B cell (primary cell): ENCODE data around the gene HHATL. TPM values are rescaled to one million over a fixed set of nuclear protein-coding genes. Genes with fewer than 3 reads are reported as not detected.

ENCODE experiments used
- ATAC-seq: fragments of 200-7000 bp; cut with Tn5 transposase; one replicate; pipeline ENCODE4 v1.10.0; 2021; ENCODE audit warnings: low read depth, mild to moderate bottlenecking, moderate number of reproducible peaks, moderate library complexity
- CTCF ChIA-PET: fragments of 350-600 bp; sonication (Branson Sonifier 250); formaldehyde crosslinking; loops from one replicate; lab custom pipeline; 2021; ENCODE audit warnings: antibody characterized with exemption, inconsistent platforms; lab: Charles Lee
- POLR2A ChIA-PET: fragments of 350-600 bp; sonication (Branson Sonifier 250); formaldehyde crosslinking; loops from one replicate; lab custom pipeline; 2021; ENCODE audit warnings: antibody characterized with exemption; lab: Charles Lee
- DNase-seq: peaks from one replicate; pipeline ENCODE4 v3.0.0; 2013
- H2AFZ ChIP-seq: 2 replicates; pipeline ENCODE4 v1.6.1; 2012; ENCODE audit warnings: mild to moderate bottlenecking, low read depth, low read length; ENCODE audit not compliant: insufficient read depth, poor library complexity, severe bottlenecking
- H3K27ac ChIP-seq, 2 donors: 1 replicate in 1 of 2; 2 replicates in 1 of 2; pipeline ENCODE4 v1.5.1; 2012 to 2013; ENCODE audit warnings: low read length in 2 of 2, mild to moderate bottlenecking in 2 of 2, moderate library complexity in 1 of 2
- H3K27me3 ChIP-seq, 4 experiments: fragments of 200-600 bp in 1 of 4; sonication (generic) in 1 of 4; replicated peaks in 1 of 4; 1 replicate in 2 of 4; 2 replicates in 2 of 4; pipeline versions ENCODE4 v1.6.1 to v1.7.0; 2013 to 2016; ENCODE audit warnings: low read length in 3 of 4, mild to moderate bottlenecking in 2 of 4, mixed read lengths in 1 of 4, moderate library complexity in 1 of 4; ENCODE audit not compliant: insufficient read depth in 4 of 4, control insufficient read depth in 3 of 4; ENCODE audit errors: control extremely low read depth in 1 of 4
- H3K36me3 ChIP-seq, 2 experiments: replicated peaks in 1 of 2; 1 replicate in 1 of 2; 2 replicates in 1 of 2; pipeline versions ENCODE4 v1.6.1 to v1.7.1; 2013; ENCODE audit warnings: low read length in 1 of 2; ENCODE audit not compliant: insufficient read depth in 2 of 2, control insufficient read depth in 1 of 2; ENCODE audit errors: control extremely low read depth in 1 of 2, extremely low read depth in 1 of 2
- H3K4me1 ChIP-seq, 2 donors: fragments of 200-600 bp in 1 of 2; sonication (generic) in 1 of 2; 1 replicate in 1 of 2; 2 replicates in 1 of 2; pipeline versions ENCODE4 v1.5.1 to v1.6.1; 2013 to 2017; ENCODE audit warnings: low read length in 2 of 2; ENCODE audit not compliant: control insufficient read depth in 2 of 2, insufficient read depth in 2 of 2
- H3K4me2 ChIP-seq: replicated peaks from 2 replicates; pipeline ENCODE3; 2012; ENCODE audit warnings: mild to moderate bottlenecking, low read depth, low read length; ENCODE audit not compliant: poor library complexity, severe bottlenecking
- H3K4me3 ChIP-seq, 5 experiments: fragments of 200-600 bp in 1 of 5; sonication (generic) in 1 of 5; 1 replicate in 3 of 5; 2 replicates in 2 of 5; pipeline versions ENCODE4 v1.5.1 to v1.7.0; 2011 to 2016; ENCODE audit warnings: low read length in 4 of 5, mild to moderate bottlenecking in 4 of 5, low read depth in 2 of 5, control low read depth in 1 of 5, moderate library complexity in 1 of 5; ENCODE audit not compliant: insufficient read depth in 1 of 5; ENCODE audit errors: control extremely low read depth in 1 of 5, extremely low read depth in 1 of 5
- H3K79me2 ChIP-seq: fragments of 200-600 bp; sonication (generic); one replicate; pipeline ENCODE4 v1.6.0; 2016; ENCODE audit warnings: low read length; ENCODE audit not compliant: control insufficient read depth, insufficient read depth
- H3K9ac ChIP-seq: fragments of 200-600 bp; sonication (generic); 2 replicates; pipeline ENCODE4 v1.6.1; 2017; ENCODE audit warnings: mild to moderate bottlenecking, low read length, moderate library complexity
- H3K9me3 ChIP-seq, 3 donors: one replicate each; pipeline versions ENCODE4 v1.6.1 to v1.7.1; 2013; ENCODE audit warnings: low read length in 2 of 3; ENCODE audit not compliant: control insufficient read depth in 2 of 3, insufficient read depth in 1 of 3; ENCODE audit errors: control extremely low read depth in 1 of 3
- H4K20me1 ChIP-seq: 2 replicates; pipeline ENCODE4 v1.6.0; 2012; ENCODE audit warnings: mild to moderate bottlenecking, low read length; ENCODE audit not compliant: insufficient read depth, control insufficient read depth, poor library complexity, severe bottlenecking
- H3K27ac Mint-ChIP-seq: one replicate; pipeline ENCODE4 v1.8.0; 2021; ENCODE audit warnings: mixed read lengths
- H3K27me3 Mint-ChIP-seq: one replicate; pipeline ENCODE4 v1.8.0; 2021; ENCODE audit warnings: mixed read lengths
- H3K4me1 Mint-ChIP-seq: one replicate; pipeline ENCODE4 v1.8.0; 2021; ENCODE audit warnings: mixed read lengths
- H3K4me3 Mint-ChIP-seq: one replicate; pipeline ENCODE4 v1.8.0; 2021; ENCODE audit warnings: mixed read lengths
- H3K9me3 Mint-ChIP-seq: one replicate; pipeline ENCODE4 v1.8.0; 2022; ENCODE audit warnings: mixed read lengths; ENCODE audit not compliant: insufficient read depth
- CTCF ChIP-seq: fragments of 200-600 bp; IDR thresholded peaks from one replicate; pipeline ENCODE4 v1.8.0; 2022; ENCODE audit warnings: antibody characterized with exemption, mild to moderate bottlenecking
- EZH2 ChIP-seq: IDR thresholded peaks from 2 replicates; pipeline ENCODE4 v1.6.1; 2012; ENCODE audit warnings: borderline replicate concordance, low read depth, mild to moderate bottlenecking, moderate library complexity, low read length; ENCODE audit not compliant: insufficient read depth, poor library complexity, severe bottlenecking
- WGBS: methylation state at CpG from one replicate; pipeline ENCODE4 v1.1.5; 2013; ENCODE audit warnings: missing lambda C conversion rate; ENCODE audit not compliant: insufficient coverage; 5-methylcytosine and 5-hydroxymethylcytosine counted together
- intact Hi-C: fragments of 100-400 bp; cut with micrococcal nuclease; formaldehyde crosslinking; loops from one replicate; pipeline ENCODE4 v1.10.0; 2022
- polyA plus RNA-seq: library from polyadenylated mRNA; depleted of rRNA; stranded (reverse); fragments of >200 nt; gene quantifications from 2 replicates; pipeline ENCODE4 v1.2.3, GENCODE V29; 2012
- total RNA-seq, 2 donors: library from RNA; stranded (reverse); fragments of 120-200 nt in 1 of 2; gene quantifications; 1 replicate in 1 of 2; 2 replicates in 1 of 2; pipeline versions ENCODE4 v1.2.3 to v1.2.4, GENCODE V29; 2013 to 2022

HHATL gene
- total and polyA plus RNA-seq, 2 donors (not counting 1 experiment from before 2014, with no cell fraction given) = not detected

GRCh38 chr3:42686832-42687650 lies 15.6 kb downstream of the HHATL start:
- WGBS = 99% methylated on average over 7 of the region's 7 CpGs
- Mint-ChIP-seq H3K27me3 (peaks cover 30% of the 10 kb centered on the region), H3K4me1 (peaks cover 2% of the 10 kb centered on the region), H3K4me3 (no peak overlapping the region), H3K9me3 (no peaks in the 10 kb centered on the region), H3K27ac (no peak overlapping the region)
- Histone ChIP-seq H3K27me3 (peaks cover 0 to 27% (median 0%) of the 10 kb centered on the region in 4 experiments), H3K4me2 (no peak overlapping the region), H3K9ac (no peak overlapping the region), H3K27ac (no peak overlapping the region), H3K79me2 (no peaks in the 10 kb centered on the region), H3K4me1 (no peaks in the 10 kb centered on the region), H2AFZ (no peak overlapping the region), H3K4me3 (no peak overlapping the region), H3K9me3 (no peaks in the 10 kb centered on the region), H3K36me3 (no peaks in the 10 kb centered on the region), H4K20me1 (no peaks in the 10 kb centered on the region)
- no peak for DNase-seq
- ChIA-PET CTCF (no interaction called here), POLR2A (no interaction called here)
- ATAC-seq = no peak
- intact Hi-C loops = no loop called here
- TF ChIP-seq EZH2 = no peak
- TF ChIP-seq CTCF = no peak
